NCI-H526 (cell line): Measurements from ENCODE around the gene VCAN.

Source experiments
- DNase-seq, 2 experiments: peaks; one replicate each; lab custom pipeline; 2025; lab: John Stamatoyannopoulos, UW

Gene VCAN

GRCh38 chr5:83494666-83495065 is 23.1 kb downstream of the VCAN start:
- no peak for DNase-seq

GRCh38 chr5:83496626-83497025 is 25.1 kb downstream of the VCAN start:
- no peak for DNase-seq

- no peak for DNase-seq
Observed at GRCh38 chr5:83498585-83498984, 27.0 kb downstream of the VCAN start.

- DNase-seq = no peak
Observed at GRCh38 chr5:83503662-83504061, 32.1 kb downstream of the VCAN start.

- DNase-seq = no peak
Observed at GRCh38 chr5:83507431-83507830, 35.9 kb downstream of the VCAN start.

GRCh38 chr5:83509540-83509939 is 38.0 kb downstream of the VCAN start:
- no peak for DNase-seq

GRCh38 chr5:83510260-83510659 is 38.7 kb downstream of the VCAN start:
- DNase-seq = no peak

- no peak for DNase-seq
Observed at GRCh38 chr5:83512061-83512745, 40.7 kb downstream of the VCAN start.

GRCh38 chr5:83513081-83513480 is 41.5 kb downstream of the VCAN start:
- no peak for DNase-seq

- no peak for DNase-seq
Observed at GRCh38 chr5:83513491-83513890, 41.9 kb downstream of the VCAN start.

GRCh38 chr5:83516377-83516776 is 44.8 kb downstream of the VCAN start:
- DNase-seq = no peak

- DNase-seq = no peak
Observed at GRCh38 chr5:83517072-83517687, 45.6 kb downstream of the VCAN start.

- DNase-seq = no peak
Observed at GRCh38 chr5:83517688-83518085, 46.1 kb downstream of the VCAN start.

GRCh38 chr5:83518319-83519061 is 46.9 kb downstream of the VCAN start:
- no peak for DNase-seq

GRCh38 chr5:83522446-83522845 is 50.9 kb downstream of the VCAN start:
- DNase-seq = no peak

- no peak for DNase-seq
Observed at GRCh38 chr5:83523929-83524328, 52.4 kb downstream of the VCAN start.

GRCh38 chr5:83524345-83524744 is 52.8 kb downstream of the VCAN start:
- DNase-seq = no peak

GRCh38 chr5:83524991-83525390 is 53.4 kb downstream of the VCAN start:
- DNase-seq = no peak

GRCh38 chr5:83526289-83526688 is 54.7 kb downstream of the VCAN start:
- DNase-seq = no peak

- no peak for DNase-seq
Observed at GRCh38 chr5:83527221-83527620, 55.7 kb downstream of the VCAN start.

GRCh38 chr5:83527722-83528438 is 56.3 kb downstream of the VCAN start:
- no peak for DNase-seq

- no peak for DNase-seq
Observed at GRCh38 chr5:83528439-83528769, 56.9 kb downstream of the VCAN start.

- DNase-seq = no peak
Observed at GRCh38 chr5:83530193-83530592, 58.6 kb downstream of the VCAN start.
